ENCODE measurements around the gene C1orf53. TPM values are rescaled to one million over a fixed set of nuclear protein-coding genes. Genes with fewer than 3 reads are reported as not detected.

C1orf53 gene
- total RNA-seq, 2 experiments from 2014 or later = not detected

DNA sequence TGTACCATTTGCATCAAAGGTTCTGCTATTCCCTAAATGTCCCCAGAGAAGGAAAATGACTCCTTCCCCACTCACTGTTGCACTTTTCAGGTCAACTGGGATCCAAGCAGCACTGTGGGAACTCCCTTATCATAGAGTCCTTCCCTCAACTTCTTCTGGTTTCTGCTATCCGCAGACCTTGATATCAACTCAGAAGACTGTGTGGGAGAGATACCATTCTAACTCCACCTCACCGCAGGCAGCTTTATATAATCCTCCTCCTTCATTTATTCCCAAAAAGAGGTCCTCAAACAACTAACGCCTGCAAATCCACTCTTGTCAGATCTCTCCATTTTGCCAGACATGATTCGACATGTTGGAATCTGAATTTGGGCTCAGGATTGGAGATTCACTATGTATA is 42.1 kb downstream of the C1orf53 start:
- Mint-ChIP-seq H3K27me3 (peaks cover 18% of the 10 kb centered on the region), H3K36me3 (ENCODE audit: low read depth) (no peaks in the 10 kb centered on the region), H3K4me3 (no peak overlapping the region), H3K4me1 (ENCODE audit: low read depth) (peaks cover 20% of the 10 kb centered on the region), H3K27ac (no peak overlapping the region), H3K9me3 (no peaks in the 10 kb centered on the region)
- Histone ChIP-seq H3K9me3 (ENCODE audit: control insufficient read depth in 1 of 2, insufficient read depth in 1 of 2, low read length in 2 of 2) (no peaks in the 10 kb centered on the region), H3K27me3 (ENCODE audit: control insufficient read depth in 1 of 2, insufficient read depth in 2 of 2, low read length in 2 of 2) (peaks cover 0 to 3% of the 10 kb centered on the region in 2 experiments), H3K27ac (ENCODE audit: low read depth in 1 of 2, low read length in 2 of 2) (no peak overlapping the region), H3K36me3 (ENCODE audit: insufficient read depth, low read length) (no peaks in the 10 kb centered on the region), H3K4me1 (ENCODE audit: insufficient read depth, low read length) (peaks cover 10% of the 10 kb centered on the region), H3K4me3 (ENCODE audit: low read length) (no peak overlapping the region)
- ATAC-seq (ENCODE audit: poor library complexity) = no peak
- no peak for TF ChIP-seq CTCF (IDR thresholded peaks at IDR 0.05)
- no peak for DNase-seq
- ChIA-PET POLR2A (no interaction called here), CTCF (no interaction called here)
- intact Hi-C loops (cut with DNase I, micrococcal nuclease) = no loop called here

DNA sequence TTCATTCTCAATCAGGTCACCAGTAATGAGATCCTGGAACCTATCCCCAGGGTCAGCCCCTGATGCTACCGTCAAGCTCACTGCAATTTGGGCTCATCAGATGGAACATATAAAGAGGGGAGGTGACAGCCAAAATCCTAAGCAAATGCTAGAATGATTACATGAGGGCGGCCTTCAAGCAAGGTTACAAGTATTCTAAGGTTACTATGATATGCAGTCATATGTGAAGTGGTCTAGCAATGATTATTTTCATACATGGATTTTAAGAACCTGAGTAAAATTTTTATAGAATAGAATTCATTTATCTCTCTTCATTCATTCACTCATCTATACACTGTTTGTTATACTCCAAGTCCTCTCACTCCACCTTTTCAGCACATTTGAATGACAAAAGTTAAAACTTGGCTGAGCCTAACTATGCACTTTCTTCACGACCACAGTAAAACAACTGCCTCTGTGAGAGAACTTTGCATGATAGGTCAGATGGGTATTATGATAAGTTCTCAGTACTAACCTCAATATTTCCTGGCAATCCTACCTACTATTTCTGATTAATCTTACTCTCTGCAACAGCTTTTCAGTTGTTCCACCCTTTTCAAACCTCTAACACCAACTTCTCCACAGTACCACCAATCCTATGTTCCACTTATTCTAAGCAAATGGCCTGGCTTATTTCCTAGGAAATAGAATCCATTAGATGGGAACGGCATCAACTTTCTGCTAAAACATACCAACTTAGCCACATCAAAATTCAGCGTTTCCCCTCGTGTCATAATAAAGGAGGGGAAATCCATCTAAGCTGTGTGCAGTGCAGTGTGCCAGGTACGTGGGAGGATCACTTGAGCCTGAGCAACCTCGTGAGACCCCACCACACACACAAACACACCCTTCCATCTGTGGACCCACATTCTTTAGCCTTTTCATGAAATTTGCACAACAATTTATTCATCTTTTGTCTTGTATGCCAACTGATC is 46.8 kb downstream of the C1orf53 start:
- Mint-ChIP-seq H3K27ac (peak overlapping the region; percentile 13), H3K9me3 (no peaks in the 10 kb centered on the region), H3K36me3 (ENCODE audit: low read depth) (no peaks in the 10 kb centered on the region), H3K27me3 (peaks cover 6% of the 10 kb centered on the region), H3K4me3 (peak overlapping the region; percentile 67), H3K4me1 (ENCODE audit: low read depth) (peaks cover 31% of the 10 kb centered on the region)
- Histone ChIP-seq H3K9me3 (ENCODE audit: control insufficient read depth in 1 of 2, insufficient read depth in 1 of 2, low read length in 2 of 2) (no peaks in the 10 kb centered on the region), H3K27me3 (ENCODE audit: control insufficient read depth in 1 of 2, insufficient read depth in 2 of 2, low read length in 2 of 2) (peaks cover 0 to 2% of the 10 kb centered on the region in 2 experiments), H3K36me3 (ENCODE audit: insufficient read depth, low read length) (no peaks in the 10 kb centered on the region), H3K4me3 (ENCODE audit: low read length) (no peak overlapping the region), H3K4me1 (ENCODE audit: insufficient read depth, low read length) (peaks cover 17% of the 10 kb centered on the region), H3K27ac (ENCODE audit: low read depth in 1 of 2, low read length in 2 of 2) (peak overlapping the region in 1 of 2 donors; percentile 26)
- POLR2A ChIA-PET = no interaction called here
- ATAC-seq (ENCODE audit: poor library complexity) (peak; percentile 72), DNase-seq (peak in 3 of 14 experiments; percentile 53 to 62 (median 55))
- CTCF ChIA-PET = no interaction called here
- TF ChIP-seq CTCF (IDR thresholded peaks at IDR 0.05) = no peak
- intact Hi-C loops (cut with DNase I, micrococcal nuclease) = no loop called here

DNA sequence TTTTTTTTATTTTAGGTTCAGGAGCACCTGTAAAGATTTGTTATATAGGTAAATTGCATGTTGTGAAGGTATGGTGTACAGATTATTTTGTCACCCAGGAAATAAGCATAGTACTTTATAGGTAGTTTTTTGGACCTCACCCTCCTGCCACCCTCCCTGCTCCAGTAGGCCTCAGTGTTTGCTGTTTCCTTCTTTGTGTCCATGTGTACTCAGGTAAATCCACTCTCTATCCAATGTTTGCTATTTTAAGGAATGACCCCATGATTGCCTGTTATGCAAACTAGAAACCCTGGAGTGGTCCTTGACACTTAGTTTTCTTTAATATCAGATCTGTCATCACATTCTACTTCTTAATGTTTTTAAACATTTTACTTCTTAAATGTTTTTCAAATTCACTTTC is 48.7 kb downstream of the C1orf53 start:
- H3K36me3 ChIP-seq (ENCODE audit: insufficient read depth, low read length) = no peaks in the 10 kb centered on the region
- POLR2A ChIA-PET = no interaction called here
- peaks cover 31% of the 10 kb centered on the region for H3K4me1 Mint-ChIP-seq (ENCODE audit: low read depth)
- H3K27ac Mint-ChIP-seq = no peak overlapping the region
- ATAC-seq (ENCODE audit: poor library complexity) (no peak), DNase-seq (no peak)
- intact Hi-C loops (cut with DNase I, micrococcal nuclease) = no loop called here
- H3K4me1 ChIP-seq (ENCODE audit: insufficient read depth, low read length) = peaks cover 17% of the 10 kb centered on the region
- no peaks in the 10 kb centered on the region for H3K9me3 ChIP-seq (ENCODE audit: control insufficient read depth in 1 of 2, insufficient read depth in 1 of 2, low read length in 2 of 2)
- no peaks in the 10 kb centered on the region for H3K36me3 Mint-ChIP-seq (ENCODE audit: low read depth)
- no peak overlapping the region for H3K27ac ChIP-seq (ENCODE audit: low read depth in 1 of 2, low read length in 2 of 2)
- H3K27me3 ChIP-seq (ENCODE audit: control insufficient read depth in 1 of 2, insufficient read depth in 2 of 2, low read length in 2 of 2) = no peaks in the 10 kb centered on the region
- no peak for TF ChIP-seq CTCF (IDR thresholded peaks at IDR 0.05)
- H3K4me3 ChIP-seq (ENCODE audit: low read length) = no peak overlapping the region
- no peaks in the 10 kb centered on the region for H3K27me3 Mint-ChIP-seq
- no peaks in the 10 kb centered on the region for H3K9me3 Mint-ChIP-seq
- CTCF ChIA-PET = no interaction called here
- H3K4me3 Mint-ChIP-seq = no peak overlapping the region

Data from CD4-positive, alpha-beta T cell (primary cell).